ENCODE measurements around the gene C20orf141.
A peak's percentile ranks its signal among the peaks of the same experiment; 100 is the strongest.

C20orf141 gene

GRCh38 chr20:2838170-2838797 lies 23.5 kb downstream of the C20orf141 start:
- no peak overlapping the region for H3K9ac ChIP-seq (ENCODE audit: low read depth, low read length, poor library complexity, severe bottlenecking)
- peak overlapping the region; percentile 25 for H3K4me2 ChIP-seq (ENCODE audit: low read depth, low read length, poor library complexity, severe bottlenecking)
- no peaks in the 10 kb centered on the region for H3K36me3 ChIP-seq (ENCODE audit: insufficient read depth, low read length)
- H3K4me1 ChIP-seq (ENCODE audit: insufficient read depth, low read length, poor library complexity, severe bottlenecking): peaks cover 21% of the 10 kb centered on the region
- no peaks in the 10 kb centered on the region for H3F3A ChIP-seq (ENCODE audit: low read depth)
- H3K9me3 ChIP-seq (ENCODE audit: insufficient read depth, low read depth, low read length): no peaks in the 10 kb centered on the region
- no peak overlapping the region for H2AFZ ChIP-seq (ENCODE audit: low read length)
- TF ChIP-seq EZH2phosphoT487 (IDR thresholded peaks at IDR 0.05; ENCODE audit: borderline replicate concordance) (no peak), CTCF (conservative IDR thresholded peaks at IDR 0.05; ENCODE audit: low read length) (no peak)
- H4K20me1 ChIP-seq (ENCODE audit: insufficient read depth, low read length, poor library complexity, severe bottlenecking): no peaks in the 10 kb centered on the region
- H3K9me2 ChIP-seq (replicated peaks; ENCODE audit: low read depth, low read length): no peaks in the 10 kb centered on the region
- H3K4me3 ChIP-seq (ENCODE audit: low read length, poor library complexity, severe bottlenecking): no peak overlapping the region
- H3K79me2 ChIP-seq (ENCODE audit: insufficient read depth, low read length): peaks cover 30% of the 10 kb centered on the region; the same call in 1 of the 2 replicates
- H3K27me3 ChIP-seq (ENCODE audit: insufficient read depth, low read length, poor library complexity, severe bottlenecking): no peaks in the 10 kb centered on the region

- H3K9me2 ChIP-seq (replicated peaks; ENCODE audit: low read depth, low read length): no peaks in the 10 kb centered on the region
These were observed 24.3 kb downstream of the C20orf141 start for GRCh38 chr20:2838847-2839671.

GRCh38 chr20:2839732-2840137 lies 24.9 kb downstream of the C20orf141 start:
- Histone ChIP-seq H3K4me2 (ENCODE audit: low read depth, low read length, poor library complexity, severe bottlenecking) (peak overlapping the region; percentile 90), H3K4me3 (ENCODE audit: low read length, poor library complexity, severe bottlenecking) (peak overlapping the region; percentile 93), H3K79me2 (ENCODE audit: insufficient read depth, low read length) (peaks cover 30% of the 10 kb centered on the region; the same call in 1 of the 2 replicates), H3K4me1 (ENCODE audit: insufficient read depth, low read length, poor library complexity, severe bottlenecking) (peaks cover 33% of the 10 kb centered on the region), H3K36me3 (ENCODE audit: insufficient read depth, low read length) (no peaks in the 10 kb centered on the region), H2AFZ (ENCODE audit: low read length) (no peak overlapping the region), H4K20me1 (ENCODE audit: insufficient read depth, low read length, poor library complexity, severe bottlenecking) (no peaks in the 10 kb centered on the region), H3K9ac (ENCODE audit: low read depth, low read length, poor library complexity, severe bottlenecking) (peak overlapping the region; percentile 85), H3K9me3 (ENCODE audit: insufficient read depth, low read depth, low read length) (no peaks in the 10 kb centered on the region), H3K27me3 (ENCODE audit: insufficient read depth, low read length, poor library complexity, severe bottlenecking) (no peaks in the 10 kb centered on the region), H3F3A (ENCODE audit: low read depth) (no peaks in the 10 kb centered on the region), H3K9me2 (replicated peaks; ENCODE audit: low read depth, low read length) (no peaks in the 10 kb centered on the region)
- TF ChIP-seq EZH2phosphoT487 (IDR thresholded peaks at IDR 0.05; ENCODE audit: borderline replicate concordance) (no peak), CTCF (conservative IDR thresholded peaks at IDR 0.05; ENCODE audit: low read length) (no peak)

More at GRCh38 chr20:2838847-2839671, 24.3 kb downstream of the C20orf141 start:
- H3K4me3 ChIP-seq (ENCODE audit: low read length, poor library complexity, severe bottlenecking): peak overlapping the region; percentile 93
- H2AFZ ChIP-seq (ENCODE audit: low read length): no peak overlapping the region
- no peaks in the 10 kb centered on the region for H3K9me3 ChIP-seq (ENCODE audit: insufficient read depth, low read depth, low read length)
- no peaks in the 10 kb centered on the region for H3K27me3 ChIP-seq (ENCODE audit: insufficient read depth, low read length, poor library complexity, severe bottlenecking)
- peaks cover 30% of the 10 kb centered on the region; the same call in 1 of the 2 replicates for H3K79me2 ChIP-seq (ENCODE audit: insufficient read depth, low read length)
- H3K9ac ChIP-seq (ENCODE audit: low read depth, low read length, poor library complexity, severe bottlenecking): peak overlapping the region; percentile 85
- H3F3A ChIP-seq (ENCODE audit: low read depth): no peaks in the 10 kb centered on the region
- H3K36me3 ChIP-seq (ENCODE audit: insufficient read depth, low read length): no peaks in the 10 kb centered on the region
- no peaks in the 10 kb centered on the region for H4K20me1 ChIP-seq (ENCODE audit: insufficient read depth, low read length, poor library complexity, severe bottlenecking)
- no peak for TF ChIP-seq EZH2phosphoT487 (IDR thresholded peaks at IDR 0.05; ENCODE audit: borderline replicate concordance)
- no peak for TF ChIP-seq CTCF (conservative IDR thresholded peaks at IDR 0.05; ENCODE audit: low read length)
- peak overlapping the region; percentile 90 for H3K4me2 ChIP-seq (ENCODE audit: low read depth, low read length, poor library complexity, severe bottlenecking)
- peaks cover 27% of the 10 kb centered on the region for H3K4me1 ChIP-seq (ENCODE audit: insufficient read depth, low read length, poor library complexity, severe bottlenecking)
